GM19467 (cell line): ENCODE measurements around the gene ZNF526.
"Not testable (repeated sequence)": the region's sequence is repeated elsewhere in the genome, so short reads cannot be mapped to it uniquely, and the experiment has no call there.

Experiments
- ATAC-seq: cut with Tn5 transposase; IDR thresholded peaks from one replicate; pipeline ENCODE4 v1.9.1; 2021; ENCODE audit warnings: mild to moderate bottlenecking, moderate library complexity; ENCODE audit not compliant: unreplicated experiment

ZNF526 gene

GRCh38 chr19:42257842-42258241 is 37.7 kb downstream of the ZNF526 start:
- ATAC-seq: not testable (repeated sequence)

- no peak for ATAC-seq
These were observed 41.7 kb downstream of the ZNF526 start for GRCh38 chr19:42261763-42262162.

DNA sequence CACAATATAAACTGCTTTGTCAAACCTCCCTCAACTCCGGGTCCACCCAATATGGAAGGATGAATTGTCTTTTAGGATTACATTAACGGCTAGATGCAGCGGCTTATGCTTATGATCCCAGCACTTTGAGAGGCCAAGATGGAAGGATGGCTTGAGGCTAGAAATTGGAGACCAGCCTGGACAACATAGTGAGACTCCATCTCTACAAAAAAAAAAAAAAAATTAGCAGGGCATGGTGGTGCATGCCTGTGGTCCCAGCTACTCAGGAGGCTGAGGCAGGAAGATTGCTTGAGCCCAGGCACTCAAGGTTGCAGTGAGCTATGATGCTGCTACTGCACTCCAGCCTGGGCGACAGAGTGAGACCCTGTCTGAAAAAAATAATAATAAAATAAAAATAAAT is 46.0 kb downstream of the ZNF526 start:
- ATAC-seq: not testable (repeated sequence)

GRCh38 chr19:42266928-42267603 is 47.0 kb downstream of the ZNF526 start:
- ATAC-seq: not testable (repeated sequence)

DNA sequence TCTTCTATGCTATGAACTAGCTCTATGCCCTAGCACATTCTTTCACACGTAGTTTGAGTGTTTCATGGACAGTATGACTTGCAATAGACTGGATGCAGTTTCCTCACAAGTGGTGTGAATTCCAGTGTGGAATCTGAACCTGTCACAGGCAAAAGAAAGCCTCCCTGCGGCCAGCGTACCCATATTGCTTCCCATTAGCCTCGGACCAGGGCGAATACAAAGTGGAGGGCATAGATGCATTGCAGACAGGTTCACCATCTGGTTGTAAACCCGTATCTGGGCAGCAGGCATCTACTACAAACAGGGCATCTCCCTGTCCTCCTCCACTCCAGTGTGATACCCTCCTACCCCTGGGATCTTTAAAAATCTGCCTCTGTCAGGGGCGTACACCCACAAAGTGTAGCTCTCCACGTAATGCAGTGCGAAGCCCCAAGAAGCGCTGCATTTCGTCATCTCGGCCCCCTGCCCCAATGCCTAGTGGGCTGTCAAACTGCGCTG is 47.6 kb downstream of the ZNF526 start:
- ATAC-seq: no peak

DNA sequence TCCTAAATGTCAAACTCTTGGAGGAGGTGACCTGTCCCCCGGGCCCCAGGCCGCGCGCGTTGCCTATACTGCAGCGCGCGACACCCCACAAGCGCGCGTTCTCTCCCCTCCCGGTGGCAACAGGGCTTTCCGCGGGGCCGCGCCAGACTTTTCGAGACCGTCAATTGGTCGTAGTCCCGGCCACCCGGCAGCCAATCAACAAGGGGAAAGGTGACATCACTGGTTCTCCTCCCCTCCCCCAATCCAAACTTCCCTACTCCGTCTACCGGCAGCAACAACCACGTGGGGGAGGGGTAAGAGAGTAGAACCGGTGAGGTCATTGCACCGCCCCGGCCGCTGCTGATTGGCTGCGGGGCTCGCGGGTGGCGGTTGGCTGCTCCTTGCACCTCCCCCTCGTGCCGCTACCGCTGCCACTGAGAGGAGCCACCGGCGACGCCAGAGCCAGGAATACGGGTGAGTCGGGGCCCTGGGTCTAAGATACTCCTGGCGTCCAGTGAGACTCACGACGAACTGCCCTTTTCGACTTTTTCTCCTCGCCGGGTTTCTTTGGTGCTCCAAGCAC is 48.1 kb downstream of the ZNF526 start:
- ATAC-seq: peak; percentile 52

DNA sequence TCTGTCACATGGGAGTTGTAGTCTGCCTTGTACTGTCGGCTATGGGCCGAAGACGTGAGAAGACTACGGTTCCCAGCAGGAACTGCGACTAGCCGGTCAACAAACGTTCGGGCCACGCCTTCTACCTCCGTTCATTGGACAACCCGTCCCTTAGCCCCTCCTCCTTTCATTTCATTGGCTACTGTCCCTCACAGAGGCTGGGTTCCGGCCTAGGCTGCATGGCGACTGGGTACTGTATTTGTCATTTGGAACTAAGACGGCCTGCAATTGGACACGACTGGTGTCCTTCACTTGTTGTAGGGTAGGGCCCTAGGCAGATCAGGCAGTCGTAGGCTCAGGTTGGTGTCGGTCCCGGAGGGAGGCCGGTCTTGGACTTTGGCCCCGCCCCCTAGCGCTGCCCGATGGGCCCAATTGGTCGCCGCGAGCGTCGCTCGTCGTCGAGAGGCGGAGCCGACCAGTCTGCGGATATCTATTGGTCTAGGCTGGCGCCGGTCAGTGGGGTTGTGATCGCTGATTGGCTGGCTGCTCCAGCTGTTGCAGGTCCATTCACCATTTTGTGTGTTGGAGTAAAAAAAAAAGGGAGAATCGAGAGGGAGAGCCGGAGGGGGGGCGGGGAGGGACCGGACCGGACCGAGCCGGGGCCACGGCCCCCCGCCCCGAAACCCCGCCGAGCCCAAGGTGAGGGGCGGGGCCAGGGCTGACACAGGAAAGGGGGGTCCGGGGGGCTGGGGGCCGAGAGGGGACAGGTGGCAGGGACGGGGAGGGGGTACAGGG is 48.8 kb downstream of the ZNF526 start, which contains the start of gene CIC:
Gene CIC (plus strand): TSS at position 549 of the 774 bp plus-strand sequence. CDS start 2,532 bp downstream, outside the sequence.
- peak; percentile 77 for ATAC-seq

DNA sequence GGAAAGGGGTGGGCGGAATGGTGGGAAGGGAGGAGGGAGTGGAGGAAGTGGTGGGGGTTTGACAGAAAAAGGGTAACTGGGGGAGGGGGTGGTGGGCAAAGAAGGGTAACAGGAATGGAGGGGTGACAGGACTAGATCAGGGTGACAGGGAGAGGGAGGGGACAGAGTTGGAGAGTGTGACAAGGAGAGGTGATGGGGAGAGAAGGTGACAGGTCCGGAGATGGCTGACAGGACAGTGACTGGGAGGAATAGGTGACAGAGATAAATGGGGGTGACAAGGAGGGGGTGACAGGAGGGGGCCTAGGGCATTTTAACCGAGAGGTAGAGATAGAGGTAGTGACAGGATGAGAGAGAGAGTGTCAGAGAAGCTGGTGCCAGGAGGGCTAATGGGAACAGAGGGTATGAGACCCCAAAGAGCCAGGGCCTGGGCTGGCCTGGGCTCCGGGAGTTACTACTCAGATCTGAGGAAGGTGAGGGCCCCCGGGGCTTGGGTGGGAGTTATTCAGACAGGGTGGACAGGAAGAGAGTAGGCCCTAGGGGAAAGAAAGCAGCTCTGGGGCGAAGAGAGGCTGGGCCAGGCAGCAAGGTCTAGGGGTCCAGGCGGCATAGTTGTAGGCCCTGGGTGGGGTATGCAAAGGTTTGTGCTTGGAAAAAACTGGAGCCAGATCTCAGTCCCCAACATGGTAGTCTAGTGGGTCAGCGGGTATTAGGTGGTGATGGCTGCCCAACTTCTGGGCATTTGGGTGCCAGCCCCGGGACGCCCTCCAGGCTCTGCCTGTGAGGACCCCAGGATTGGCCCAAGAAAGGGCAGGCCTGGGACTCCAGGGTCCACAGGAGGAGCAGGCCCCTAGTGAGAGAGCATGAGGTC is 49.6 kb downstream of the ZNF526 start:
- ATAC-seq: no peak

GRCh38 chr19:42270346-42271044 is 50.4 kb downstream of the ZNF526 start:
- no peak for ATAC-seq

- no peak for ATAC-seq
These were observed 50.9 kb downstream of the ZNF526 start for GRCh38 chr19:42271045-42271419.

GRCh38 chr19:42271861-42272534 is 51.9 kb downstream of the ZNF526 start:
- ATAC-seq: no peak

DNA sequence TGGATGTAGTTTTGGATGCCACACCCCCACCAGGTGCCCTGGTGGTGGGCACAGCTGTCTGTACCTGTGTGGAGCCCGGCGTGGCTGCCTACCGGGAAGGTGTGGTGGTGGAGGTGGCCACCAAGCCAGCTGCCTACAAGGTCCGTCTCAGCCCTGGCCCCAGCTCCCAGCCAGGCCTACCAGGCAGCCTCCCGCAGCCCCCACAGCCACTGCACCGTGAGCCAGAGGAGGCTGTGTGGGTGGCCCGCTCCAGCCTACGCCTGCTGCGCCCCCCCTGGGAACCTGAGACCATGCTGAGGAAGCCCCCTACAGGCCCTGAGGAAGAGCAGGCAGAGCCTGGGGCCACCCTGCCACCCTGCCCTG is 52.4 kb downstream of the ZNF526 start:
- no peak for ATAC-seq

DNA sequence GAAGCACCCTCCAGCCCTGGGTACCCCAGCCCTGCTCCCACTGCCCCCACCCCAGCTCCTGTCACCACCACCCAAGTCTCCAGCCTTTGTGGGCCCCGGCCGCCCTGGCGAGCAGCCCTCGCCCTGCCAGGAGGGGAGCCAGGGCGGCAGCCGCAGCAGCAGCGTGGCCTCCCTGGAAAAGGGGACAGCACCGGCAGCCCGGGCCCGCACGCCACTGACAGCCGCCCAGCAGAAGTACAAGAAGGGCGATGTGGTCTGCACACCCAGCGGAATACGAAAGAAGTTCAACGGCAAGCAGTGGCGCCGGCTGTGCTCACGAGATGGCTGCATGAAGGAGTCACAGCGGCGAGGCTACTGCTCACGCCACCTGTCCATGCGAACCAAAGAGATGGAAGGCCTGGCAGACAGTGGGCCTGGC is 52.9 kb downstream of the ZNF526 start:
- no peak for ATAC-seq

DNA sequence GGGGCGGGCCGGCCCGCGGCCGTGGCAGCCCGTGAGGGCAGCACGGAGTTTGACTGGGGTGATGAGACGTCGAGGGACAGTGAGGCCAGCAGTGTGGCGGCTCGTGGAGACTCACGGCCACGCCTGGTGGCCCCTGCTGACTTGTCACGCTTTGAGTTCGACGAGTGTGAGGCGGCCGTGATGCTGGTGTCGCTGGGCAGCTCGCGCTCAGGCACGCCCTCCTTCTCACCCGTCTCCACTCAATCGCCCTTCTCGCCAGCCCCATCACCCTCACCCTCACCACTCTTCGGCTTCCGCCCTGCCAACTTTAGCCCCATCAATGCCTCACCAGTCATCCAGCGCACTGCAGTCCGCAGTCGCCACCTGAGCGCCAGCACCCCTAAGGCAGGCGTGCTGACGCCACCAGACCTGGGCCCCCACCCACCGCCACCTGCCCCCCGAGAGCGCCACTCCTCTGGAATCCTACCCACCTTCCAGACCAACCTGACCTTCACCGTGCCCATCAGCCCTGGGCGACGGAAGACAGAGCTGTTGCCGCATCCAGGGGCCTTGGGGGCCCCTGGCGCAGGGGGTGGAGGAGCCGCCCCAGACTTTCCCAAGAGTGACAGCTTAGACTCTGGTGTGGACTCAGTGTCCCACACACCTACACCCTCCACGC is 53.4 kb downstream of the ZNF526 start:
- no peak for ATAC-seq

GRCh38 chr19:42274065-42274682 is 54.1 kb downstream of the ZNF526 start:
- ATAC-seq: no peak

DNA sequence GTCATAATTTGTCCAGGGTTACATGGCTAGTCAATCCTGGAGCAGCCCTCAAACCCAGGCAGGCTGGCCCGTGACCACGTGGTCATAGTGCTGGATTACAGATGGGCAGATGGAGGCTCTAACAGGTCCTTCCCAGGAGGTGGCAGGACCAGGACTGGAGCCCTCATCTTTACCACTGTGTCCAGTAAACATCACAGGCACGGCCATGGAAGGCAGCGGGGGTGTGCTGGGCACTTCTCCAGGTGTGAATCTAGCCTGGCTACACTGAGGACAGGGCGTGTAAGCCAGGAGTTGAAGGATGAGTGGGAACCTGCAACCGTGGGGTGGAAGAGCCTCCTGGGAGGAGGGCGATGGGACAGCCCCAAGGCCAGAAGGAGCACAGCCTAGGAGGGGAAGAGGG is 55.0 kb downstream of the ZNF526 start:
- no peak for ATAC-seq

GRCh38 chr19:42275517-42275916 is 55.4 kb downstream of the ZNF526 start:
- no peak for ATAC-seq

DNA sequence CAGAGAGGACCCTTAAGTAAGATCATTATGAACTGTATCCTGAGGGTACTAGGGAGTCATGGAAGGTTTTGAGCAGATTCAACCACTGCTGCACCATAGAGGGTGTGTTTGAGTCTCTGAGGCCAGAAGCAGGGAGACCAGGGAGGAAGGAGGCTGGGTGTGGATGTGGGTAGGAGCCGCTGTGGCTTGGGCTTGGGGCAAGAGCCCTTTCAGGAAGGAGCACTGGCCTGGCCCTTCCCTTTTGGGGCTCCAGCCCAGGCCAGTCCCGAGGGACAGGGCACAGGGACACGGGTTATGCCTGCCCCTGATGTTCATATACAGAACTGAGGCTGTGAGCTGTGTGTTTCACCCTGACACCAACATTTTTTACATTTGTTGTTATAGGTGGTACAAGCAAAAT is 56.2 kb downstream of the ZNF526 start:
- ATAC-seq: no peak

GRCh38 chr19:42276821-42277220 is 56.7 kb downstream of the ZNF526 start:
- ATAC-seq: no peak
